Suprapubic skin (tissue), 3 donors: ENCODE results near the gene ZNF774.

ENCODE experiments used
- EP300 ChIP-seq: sonication (generic); formaldehyde crosslinking; IDR thresholded peaks from one replicate; pipeline ENCODE4 v1.6.1; 2017; ENCODE audit warnings: antibody characterized with exemption
- POLR2A ChIP-seq, 2 donors: fragments of 450-650 bp; IDR thresholded peaks; one replicate each; pipeline ENCODE4 v1.6.1; 2017; ENCODE audit warnings: antibody characterized with exemption in 2 of 2, mild to moderate bottlenecking in 2 of 2, moderate library complexity in 2 of 2
- TF ChIP-seq, protein P1 (sequence below), 2 donors: fragments of 200-600 bp in 1 of 2; fragments of 450-650 bp in 1 of 2; sonication (generic) in 1 of 2; IDR thresholded peaks; one replicate each; pipeline ENCODE4 v1.5.1; 2016 to 2019; ENCODE audit warnings: antibody characterized with exemption in 2 of 2, mild to moderate bottlenecking in 1 of 2, moderate library complexity in 1 of 2

DNA sequence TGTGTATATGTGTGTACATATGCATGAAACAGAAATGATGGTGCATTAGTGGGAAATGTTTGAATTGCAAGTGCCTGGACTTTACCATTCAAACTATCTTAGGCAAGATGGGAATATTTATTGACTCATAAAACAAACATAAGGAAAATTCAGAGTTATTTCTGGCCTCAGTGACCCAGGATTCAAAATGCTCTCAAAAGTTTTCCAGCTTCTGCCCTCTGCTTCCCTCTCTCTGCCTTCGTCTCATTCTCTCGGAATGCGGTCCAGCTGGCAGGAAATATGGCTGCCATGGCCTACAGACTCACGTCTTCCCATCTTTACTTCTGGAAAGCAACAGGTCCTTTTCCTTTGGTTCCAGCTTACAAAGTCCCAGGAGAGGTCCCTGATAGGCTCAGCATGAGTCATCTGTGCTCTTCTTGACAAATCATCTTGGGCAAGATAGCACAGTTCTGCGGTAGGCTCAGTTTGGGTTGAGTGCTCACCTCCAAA, 8.7 kb upstream of the ZNF774 start:
- TF ChIP-seq POLR2A (IDR thresholded peaks at IDR 0.05) (no peak), EP300 (no peak)
- TF ChIP-seq, protein P1, sequence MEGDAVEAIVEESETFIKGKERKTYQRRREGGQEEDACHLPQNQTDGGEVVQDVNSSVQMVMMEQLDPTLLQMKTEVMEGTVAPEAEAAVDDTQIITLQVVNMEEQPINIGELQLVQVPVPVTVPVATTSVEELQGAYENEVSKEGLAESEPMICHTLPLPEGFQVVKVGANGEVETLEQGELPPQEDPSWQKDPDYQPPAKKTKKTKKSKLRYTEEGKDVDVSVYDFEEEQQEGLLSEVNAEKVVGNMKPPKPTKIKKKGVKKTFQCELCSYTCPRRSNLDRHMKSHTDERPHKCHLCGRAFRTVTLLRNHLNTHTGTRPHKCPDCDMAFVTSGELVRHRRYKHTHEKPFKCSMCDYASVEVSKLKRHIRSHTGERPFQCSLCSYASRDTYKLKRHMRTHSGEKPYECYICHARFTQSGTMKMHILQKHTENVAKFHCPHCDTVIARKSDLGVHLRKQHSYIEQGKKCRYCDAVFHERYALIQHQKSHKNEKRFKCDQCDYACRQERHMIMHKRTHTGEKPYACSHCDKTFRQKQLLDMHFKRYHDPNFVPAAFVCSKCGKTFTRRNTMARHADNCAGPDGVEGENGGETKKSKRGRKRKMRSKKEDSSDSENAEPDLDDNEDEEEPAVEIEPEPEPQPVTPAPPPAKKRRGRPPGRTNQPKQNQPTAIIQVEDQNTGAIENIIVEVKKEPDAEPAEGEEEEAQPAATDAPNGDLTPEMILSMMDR (IDR thresholded peaks at IDR 0.05), result no peak
